Panc1 (cell line): ENCODE data around the gene TMTC2.

ENCODE experiments used
- POLR2AphosphoS5 ChIP-seq: IDR thresholded peaks from 2 replicates; pipeline ENCODE4 v1.6.1; 2012; ENCODE audit warnings: mild to moderate bottlenecking, low read depth, low read length, moderate library complexity
- TF ChIP-seq, protein P1 (sequence below): fragments of 450-650 bp; IDR thresholded peaks from 2 replicates; pipeline ENCODE4 v1.5.1; 2017; ENCODE audit warnings: mild to moderate bottlenecking
- TF ChIP-seq, protein P2 (sequence below), 2 experiments: IDR thresholded peaks; 2 replicates each; pipeline ENCODE4 v1.6.1; 2011 to 2012; ENCODE audit warnings: low read depth in 2 of 2, control low read depth in 1 of 2, low read length in 1 of 2, mild to moderate bottlenecking in 1 of 2, moderate library complexity in 1 of 2; ENCODE audit not compliant: insufficient read depth in 1 of 2

DNA sequence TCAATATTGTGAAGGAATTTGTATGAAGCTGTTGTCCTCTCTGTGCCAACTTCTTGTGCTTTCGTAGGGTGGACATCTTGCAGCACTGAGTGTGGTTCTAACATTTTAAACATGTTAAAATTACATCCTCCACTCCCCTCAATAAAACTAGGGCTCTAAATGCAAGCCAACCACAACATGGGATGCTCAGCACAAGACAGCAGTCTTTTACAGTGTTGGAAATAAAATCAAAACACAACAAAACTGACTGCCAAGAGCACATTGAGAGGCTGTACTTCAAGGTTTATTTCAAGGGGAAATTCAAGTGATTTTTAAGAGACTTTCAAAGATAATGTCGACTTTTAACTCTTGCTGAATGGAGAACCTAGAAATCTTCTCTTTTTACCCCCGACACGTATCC lies 396.9 kb downstream of the TMTC2 start:
- TF ChIP-seq, protein P1, sequence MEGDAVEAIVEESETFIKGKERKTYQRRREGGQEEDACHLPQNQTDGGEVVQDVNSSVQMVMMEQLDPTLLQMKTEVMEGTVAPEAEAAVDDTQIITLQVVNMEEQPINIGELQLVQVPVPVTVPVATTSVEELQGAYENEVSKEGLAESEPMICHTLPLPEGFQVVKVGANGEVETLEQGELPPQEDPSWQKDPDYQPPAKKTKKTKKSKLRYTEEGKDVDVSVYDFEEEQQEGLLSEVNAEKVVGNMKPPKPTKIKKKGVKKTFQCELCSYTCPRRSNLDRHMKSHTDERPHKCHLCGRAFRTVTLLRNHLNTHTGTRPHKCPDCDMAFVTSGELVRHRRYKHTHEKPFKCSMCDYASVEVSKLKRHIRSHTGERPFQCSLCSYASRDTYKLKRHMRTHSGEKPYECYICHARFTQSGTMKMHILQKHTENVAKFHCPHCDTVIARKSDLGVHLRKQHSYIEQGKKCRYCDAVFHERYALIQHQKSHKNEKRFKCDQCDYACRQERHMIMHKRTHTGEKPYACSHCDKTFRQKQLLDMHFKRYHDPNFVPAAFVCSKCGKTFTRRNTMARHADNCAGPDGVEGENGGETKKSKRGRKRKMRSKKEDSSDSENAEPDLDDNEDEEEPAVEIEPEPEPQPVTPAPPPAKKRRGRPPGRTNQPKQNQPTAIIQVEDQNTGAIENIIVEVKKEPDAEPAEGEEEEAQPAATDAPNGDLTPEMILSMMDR = no peak
- TF ChIP-seq, protein P2, sequence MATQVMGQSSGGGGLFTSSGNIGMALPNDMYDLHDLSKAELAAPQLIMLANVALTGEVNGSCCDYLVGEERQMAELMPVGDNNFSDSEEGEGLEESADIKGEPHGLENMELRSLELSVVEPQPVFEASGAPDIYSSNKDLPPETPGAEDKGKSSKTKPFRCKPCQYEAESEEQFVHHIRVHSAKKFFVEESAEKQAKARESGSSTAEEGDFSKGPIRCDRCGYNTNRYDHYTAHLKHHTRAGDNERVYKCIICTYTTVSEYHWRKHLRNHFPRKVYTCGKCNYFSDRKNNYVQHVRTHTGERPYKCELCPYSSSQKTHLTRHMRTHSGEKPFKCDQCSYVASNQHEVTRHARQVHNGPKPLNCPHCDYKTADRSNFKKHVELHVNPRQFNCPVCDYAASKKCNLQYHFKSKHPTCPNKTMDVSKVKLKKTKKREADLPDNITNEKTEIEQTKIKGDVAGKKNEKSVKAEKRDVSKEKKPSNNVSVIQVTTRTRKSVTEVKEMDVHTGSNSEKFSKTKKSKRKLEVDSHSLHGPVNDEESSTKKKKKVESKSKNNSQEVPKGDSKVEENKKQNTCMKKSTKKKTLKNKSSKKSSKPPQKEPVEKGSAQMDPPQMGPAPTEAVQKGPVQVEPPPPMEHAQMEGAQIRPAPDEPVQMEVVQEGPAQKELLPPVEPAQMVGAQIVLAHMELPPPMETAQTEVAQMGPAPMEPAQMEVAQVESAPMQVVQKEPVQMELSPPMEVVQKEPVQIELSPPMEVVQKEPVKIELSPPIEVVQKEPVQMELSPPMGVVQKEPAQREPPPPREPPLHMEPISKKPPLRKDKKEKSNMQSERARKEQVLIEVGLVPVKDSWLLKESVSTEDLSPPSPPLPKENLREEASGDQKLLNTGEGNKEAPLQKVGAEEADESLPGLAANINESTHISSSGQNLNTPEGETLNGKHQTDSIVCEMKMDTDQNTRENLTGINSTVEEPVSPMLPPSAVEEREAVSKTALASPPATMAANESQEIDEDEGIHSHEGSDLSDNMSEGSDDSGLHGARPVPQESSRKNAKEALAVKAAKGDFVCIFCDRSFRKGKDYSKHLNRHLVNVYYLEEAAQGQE (IDR thresholded peaks at IDR 0.05; ENCODE audit: insufficient read depth in 1 of 2, low read depth in 2 of 2, low read length in 1 of 2) = no peak
- no peak for TF ChIP-seq POLR2AphosphoS5
